PC-3 (cell line): Measurements from ENCODE around the gene CELF5. TPM values are rescaled to one million over a fixed set of nuclear protein-coding genes. Genes with fewer than 3 reads are reported as not detected.

Experiments used
- ATAC-seq: fragments of 200-7000 bp; cut with Tn5 transposase; 2 replicates; pipeline ENCODE4 v1.9.1; 2020; ENCODE audit warnings: mild to moderate bottlenecking, moderate library complexity
- BruUV-seq: library from RNA; stranded (reverse); fragments of 400-500 nt; replicated peaks from 2 replicates; lab custom pipeline; 2021; lab: Mats Ljungman, UMichigan
- CTCF ChIA-PET: fragments of 300-600 bp; sonication (Branson Sonifier 250); formaldehyde crosslinking; loops from one replicate; lab custom pipeline; 2022; ENCODE audit warnings: antibody characterized with exemption; lab: Charles Lee
- POLR2A ChIA-PET: fragments of 300-600 bp; sonication (Branson Sonifier 250); formaldehyde crosslinking; loops from one replicate; lab custom pipeline; 2022; ENCODE audit warnings: antibody characterized with exemption; ENCODE audit not compliant: unreplicated experiment; lab: Charles Lee
- DNase-seq: peaks from one replicate; pipeline ENCODE4 v3.0.0-alpha.2; 2015
- H2AFZ ChIP-seq: fragments of 300-600 bp; sonication (generic); 2 replicates; pipeline ENCODE4 v1.6.0; 2016; ENCODE audit warnings: antibody characterized with exemption, low read length
- H3F3A ChIP-seq: fragments of 300-600 bp; sonication (generic); one replicate; pipeline ENCODE4 v1.6.0; 2017; ENCODE audit warnings: antibody characterized with exemption, low read length, control low read depth, mild to moderate bottlenecking; ENCODE audit not compliant: unreplicated experiment
- H3K27ac ChIP-seq: fragments of 300-600 bp; sonication (generic); 2 replicates; pipeline ENCODE4 v1.5.1; 2016; ENCODE audit warnings: mild to moderate bottlenecking, low read length
- H3K27me3 ChIP-seq: fragments of 300-600 bp; sonication (generic); 2 replicates; pipeline ENCODE4 v1.6.1; 2016; ENCODE audit warnings: low read length, mixed read lengths
- H3K36me3 ChIP-seq: fragments of 300-600 bp; sonication (generic); 2 replicates; pipeline ENCODE4 v1.6.1; 2016; ENCODE audit warnings: low read depth, mixed run types, low read length, mixed read lengths
- H3K4me1 ChIP-seq: fragments of 300-600 bp; sonication (generic); 2 replicates; pipeline ENCODE4 v1.5.1; 2016; ENCODE audit warnings: low read length; ENCODE audit not compliant: insufficient read depth
- H3K4me2 ChIP-seq: fragments of 300-600 bp; sonication (generic); 2 replicates; pipeline ENCODE4 v1.6.0; 2016; ENCODE audit warnings: low read length
- H3K4me3 ChIP-seq: fragments of 300-600 bp; sonication (generic); 2 replicates; pipeline ENCODE4 v1.5.1; 2016; ENCODE audit warnings: mild to moderate bottlenecking, low read length, mixed read lengths
- H3K79me2 ChIP-seq: fragments of 300-600 bp; sonication (generic); 2 replicates; pipeline ENCODE4 v1.6.1; 2017; ENCODE audit warnings: low read length, mixed read lengths
- H3K9ac ChIP-seq: fragments of 300-600 bp; sonication (generic); 2 replicates; pipeline ENCODE4 v1.6.0; 2016; ENCODE audit warnings: mild to moderate bottlenecking, low read length
- H3K9me2 ChIP-seq: fragments of 300-600 bp; sonication (generic); replicated peaks from 2 replicates; pipeline ENCODE4 v1.6.1; 2016; ENCODE audit warnings: mixed run types, low read length, mixed read lengths
- H3K9me3 ChIP-seq: fragments of 300-600 bp; sonication (generic); 2 replicates; pipeline ENCODE4 v1.6.1; 2016; ENCODE audit warnings: low read length, mixed read lengths
- H4K20me1 ChIP-seq: fragments of 300-600 bp; sonication (generic); 2 replicates; pipeline ENCODE4 v1.6.1; 2016; ENCODE audit warnings: low read length, mixed read lengths
- EZH2 ChIP-seq: fragments of 300-600 bp; sonication (generic); IDR thresholded peaks from one replicate; pipeline ENCODE4 v1.6.1; 2017; ENCODE audit warnings: antibody characterized with exemption, mild to moderate bottlenecking, low read length; ENCODE audit not compliant: unreplicated experiment
- EZH2phosphoT487 ChIP-seq: fragments of 300-600 bp; sonication (generic); IDR thresholded peaks from 2 replicates; pipeline ENCODE4 v1.6.1; 2018; ENCODE audit warnings: mild to moderate bottlenecking, antibody characterized with exemption, low read length, borderline replicate concordance
- intact Hi-C: fragments of 100-400 bp; cut with micrococcal nuclease; formaldehyde crosslinking; loops from 2 replicates; pipeline ENCODE4 v1.9.0; 2023
- total RNA-seq: library from RNA; depleted of rRNA; stranded (reverse); fragments of >200 nt; gene quantifications from 2 replicates; pipeline ENCODE4 v1.2.3, GENCODE V29; 2014
- TF ChIP-seq, protein P1 (sequence below): fragments of 300-600 bp; sonication (generic); conservative IDR thresholded peaks from 2 replicates; pipeline ENCODE4 v1.5.1; 2017; ENCODE audit warnings: antibody characterized with exemption, low read depth, mild to moderate bottlenecking, low read length

CELF5 gene
- total RNA-seq, 1 experiment from 2014 or later = 0.44 TPM

- BruUV-seq = no TSS peak
- no peaks in the 10 kb centered on the region for H3K9me3 ChIP-seq
- peaks cover 10% of the 10 kb centered on the region for H3K4me1 ChIP-seq
- TF ChIP-seq EZH2 = no peak
- TF ChIP-seq, protein P1, sequence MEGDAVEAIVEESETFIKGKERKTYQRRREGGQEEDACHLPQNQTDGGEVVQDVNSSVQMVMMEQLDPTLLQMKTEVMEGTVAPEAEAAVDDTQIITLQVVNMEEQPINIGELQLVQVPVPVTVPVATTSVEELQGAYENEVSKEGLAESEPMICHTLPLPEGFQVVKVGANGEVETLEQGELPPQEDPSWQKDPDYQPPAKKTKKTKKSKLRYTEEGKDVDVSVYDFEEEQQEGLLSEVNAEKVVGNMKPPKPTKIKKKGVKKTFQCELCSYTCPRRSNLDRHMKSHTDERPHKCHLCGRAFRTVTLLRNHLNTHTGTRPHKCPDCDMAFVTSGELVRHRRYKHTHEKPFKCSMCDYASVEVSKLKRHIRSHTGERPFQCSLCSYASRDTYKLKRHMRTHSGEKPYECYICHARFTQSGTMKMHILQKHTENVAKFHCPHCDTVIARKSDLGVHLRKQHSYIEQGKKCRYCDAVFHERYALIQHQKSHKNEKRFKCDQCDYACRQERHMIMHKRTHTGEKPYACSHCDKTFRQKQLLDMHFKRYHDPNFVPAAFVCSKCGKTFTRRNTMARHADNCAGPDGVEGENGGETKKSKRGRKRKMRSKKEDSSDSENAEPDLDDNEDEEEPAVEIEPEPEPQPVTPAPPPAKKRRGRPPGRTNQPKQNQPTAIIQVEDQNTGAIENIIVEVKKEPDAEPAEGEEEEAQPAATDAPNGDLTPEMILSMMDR = no peak
- no peak for TF ChIP-seq EZH2phosphoT487
- peak overlapping the region; percentile 88 for H3K4me2 ChIP-seq
- intact Hi-C loops = no loop called here
- no peak overlapping the region for H2AFZ ChIP-seq
- DNase-seq (peak; percentile 8), ATAC-seq (no peak)
- ChIA-PET CTCF (no interaction called here), POLR2A (no interaction called here)
- no peaks in the 10 kb centered on the region for H3K36me3 ChIP-seq
- no peaks in the 10 kb centered on the region for H3K27me3 ChIP-seq
- no peaks in the 10 kb centered on the region for H3K9me2 ChIP-seq
- H3F3A ChIP-seq = no peaks in the 10 kb centered on the region
- H4K20me1 ChIP-seq = peaks cover 16% of the 10 kb centered on the region
- H3K79me2 ChIP-seq = peaks cover 61% of the 10 kb centered on the region
- H3K27ac ChIP-seq = no peak overlapping the region
- peak overlapping the region; percentile 96 for H3K4me3 ChIP-seq
- H3K9ac ChIP-seq = peak overlapping the region; percentile 97
Observed at GRCh38 chr19:3186891-3187661, 37.4 kb upstream of the CELF5 start.

- TF ChIP-seq, protein P1 = no peak
- TF ChIP-seq EZH2phosphoT487 (no peak), EZH2 (no peak)
- ATAC-seq (no peak), DNase-seq (no peak)
- no peaks in the 10 kb centered on the region for H3K9me3 ChIP-seq
- intact Hi-C loops = no loop called here
- H3K27ac ChIP-seq = no peak overlapping the region
- H3F3A ChIP-seq = no peaks in the 10 kb centered on the region
- no peak overlapping the region for H2AFZ ChIP-seq
- peak overlapping the region; percentile 88 for H3K4me2 ChIP-seq
- ChIA-PET POLR2A (no interaction called here), CTCF (no interaction called here)
- no peaks in the 10 kb centered on the region for H3K36me3 ChIP-seq
- 0 out of 2 replicates have a peak overlapping the region, but pooled peaks have one; percentile 97 for H3K9ac ChIP-seq
- TSS peak; percentile 28 for BruUV-seq
- H3K9me2 ChIP-seq = no peaks in the 10 kb centered on the region
- H3K4me3 ChIP-seq = peak overlapping the region; percentile 96
- peaks cover 10% of the 10 kb centered on the region for H3K4me1 ChIP-seq
- peaks cover 66% of the 10 kb centered on the region for H3K79me2 ChIP-seq
- no peaks in the 10 kb centered on the region for H3K27me3 ChIP-seq
- peaks cover 16% of the 10 kb centered on the region for H4K20me1 ChIP-seq
Observed at GRCh38 chr19:3187662-3188511, 36.6 kb upstream of the CELF5 start.
